GM18520 (cell line): Measurements from ENCODE around the gene ERGIC1.
"Not testable (repeated sequence)": the region's sequence is repeated elsewhere in the genome, so short reads cannot be mapped to it uniquely, and the experiment has no call there.

Experiments
- ATAC-seq: cut with Tn5 transposase; IDR thresholded peaks from one replicate; pipeline ENCODE4 v1.9.1; 2021; ENCODE audit not compliant: unreplicated experiment

ERGIC1 gene

GRCh38 chr5:172846249-172846648 is 12.2 kb downstream of the ERGIC1 start:
- ATAC-seq = no peak

- no peak for ATAC-seq
Observed at GRCh38 chr5:172846677-172847076, 12.6 kb downstream of the ERGIC1 start.

DNA sequence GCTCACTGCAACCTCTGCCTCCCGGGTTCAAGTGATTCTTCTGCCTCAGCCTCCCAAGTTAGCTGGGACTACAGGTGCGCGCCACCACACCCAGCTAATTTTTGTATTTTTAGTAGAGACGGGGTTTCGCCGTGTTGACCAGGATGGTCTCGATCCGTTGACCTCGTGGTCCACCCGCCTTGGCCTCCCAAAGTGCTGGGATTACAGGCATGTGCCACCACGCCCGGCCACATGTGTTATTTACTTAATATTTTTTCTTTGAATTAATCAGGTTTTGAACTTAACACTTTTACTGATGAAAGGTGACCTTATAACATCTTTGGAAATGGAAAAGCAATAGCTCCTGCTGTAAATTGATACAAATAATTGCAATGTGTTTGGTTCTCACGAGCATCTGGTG is 13.5 kb downstream of the ERGIC1 start:
- ATAC-seq = not testable (repeated sequence)

DNA sequence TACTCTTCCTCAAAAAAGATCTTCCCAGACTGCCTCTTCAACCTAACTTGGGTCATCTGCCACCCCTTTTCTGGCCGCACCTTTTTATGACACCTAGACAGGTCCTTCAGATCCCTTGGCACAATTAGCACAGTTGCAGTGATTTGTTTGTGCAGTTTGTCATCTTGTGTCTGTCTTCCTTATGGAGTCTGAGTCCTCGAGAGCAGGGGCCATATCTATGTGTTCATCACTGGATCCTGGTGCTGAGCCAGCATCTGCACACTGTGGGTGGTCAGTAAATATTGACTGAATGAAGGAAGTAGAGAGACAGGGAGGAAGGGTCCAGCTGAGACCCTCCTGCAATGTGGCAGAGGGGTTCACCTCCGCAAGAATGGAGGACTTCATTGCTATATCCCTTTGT is 14.4 kb downstream of the ERGIC1 start:
- ATAC-seq = no peak

DNA sequence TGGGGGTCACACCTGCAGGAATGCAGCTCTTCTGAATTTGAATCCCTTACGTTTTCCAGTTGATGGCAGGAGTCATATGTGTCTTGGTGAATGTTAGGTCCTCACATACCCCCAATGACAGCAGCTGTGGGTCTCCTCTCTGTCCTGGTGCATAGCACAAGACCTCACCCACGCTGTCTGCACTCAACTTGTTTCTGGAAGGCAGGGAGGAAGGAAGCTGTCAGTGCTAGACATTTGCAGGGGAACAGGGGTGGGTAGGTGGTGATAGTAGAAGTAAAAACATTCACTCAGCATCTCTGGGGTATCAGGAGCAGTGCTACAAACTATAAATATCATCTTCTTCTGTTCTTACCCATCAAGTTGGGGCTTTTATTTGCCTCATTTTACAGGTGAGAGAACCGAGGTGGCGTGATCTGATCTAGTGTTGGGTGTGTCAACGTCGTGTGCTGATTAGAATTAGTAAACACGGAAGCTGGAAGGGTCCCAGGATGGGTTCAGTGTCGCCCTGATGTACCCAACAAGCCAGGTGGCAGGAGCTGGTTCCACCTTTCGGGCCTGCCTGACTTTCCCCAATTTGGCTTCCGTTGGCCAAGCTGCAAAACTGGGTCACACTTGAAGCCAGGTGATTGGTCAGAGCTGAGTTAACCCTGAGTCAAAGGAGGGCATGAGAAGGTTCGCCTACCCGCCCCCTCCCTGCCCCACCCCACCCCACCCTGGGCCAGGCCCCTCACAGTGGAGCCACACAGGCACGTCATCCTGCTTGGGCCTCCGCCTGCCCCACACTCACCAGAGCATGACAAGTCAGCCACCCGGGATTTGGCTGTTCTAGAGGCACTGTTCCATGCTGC is 15.8 kb downstream of the ERGIC1 start:
- ATAC-seq = peak; percentile 43

- ATAC-seq = peak; percentile 6
Observed at GRCh38 chr5:172850454-172850797, 16.4 kb downstream of the ERGIC1 start.

- ATAC-seq = not testable (repeated sequence)
Observed at GRCh38 chr5:172851254-172851653, 17.2 kb downstream of the ERGIC1 start.

DNA sequence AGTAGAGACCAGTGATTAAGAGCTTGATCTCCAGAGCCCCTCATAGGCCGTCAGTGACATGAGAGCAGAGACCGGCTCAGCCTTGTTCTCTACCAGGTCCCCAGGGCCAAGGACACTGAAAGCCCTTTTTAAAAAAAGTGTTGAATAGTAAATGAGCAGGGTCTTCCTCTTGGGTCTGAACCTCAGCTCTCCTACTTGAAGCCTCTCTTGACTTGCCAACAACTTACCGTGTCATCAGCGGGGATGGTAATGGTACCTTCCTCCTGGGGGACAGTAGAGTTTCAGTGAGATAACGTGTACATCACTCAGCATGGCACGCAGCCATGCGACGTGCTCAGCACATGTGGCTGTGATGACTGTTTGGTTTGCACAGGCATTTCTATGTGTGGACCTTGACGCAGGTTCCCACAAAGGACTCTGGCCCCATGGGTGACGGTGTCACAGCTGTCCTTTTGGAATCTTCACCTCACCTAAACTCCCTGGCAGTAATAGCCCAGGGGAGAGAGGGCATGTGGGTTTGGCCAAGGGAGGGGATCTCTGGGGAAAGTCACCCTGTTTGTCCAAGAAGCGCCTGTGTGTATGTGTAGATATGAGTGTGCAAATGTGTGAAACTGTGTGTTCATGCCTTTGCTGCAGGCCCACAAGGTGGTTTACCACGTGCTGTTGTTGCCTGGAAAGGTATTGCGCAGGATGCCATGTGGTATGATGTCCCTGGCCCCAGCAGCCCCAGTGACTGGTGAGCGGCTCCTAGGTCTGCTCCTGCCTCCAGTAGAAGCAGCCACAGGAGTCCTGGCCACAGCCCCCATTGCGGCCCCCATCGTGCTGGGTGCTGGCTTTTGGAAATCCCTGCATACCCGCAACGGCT is 18.7 kb downstream of the ERGIC1 start:
- ATAC-seq = no peak

DNA sequence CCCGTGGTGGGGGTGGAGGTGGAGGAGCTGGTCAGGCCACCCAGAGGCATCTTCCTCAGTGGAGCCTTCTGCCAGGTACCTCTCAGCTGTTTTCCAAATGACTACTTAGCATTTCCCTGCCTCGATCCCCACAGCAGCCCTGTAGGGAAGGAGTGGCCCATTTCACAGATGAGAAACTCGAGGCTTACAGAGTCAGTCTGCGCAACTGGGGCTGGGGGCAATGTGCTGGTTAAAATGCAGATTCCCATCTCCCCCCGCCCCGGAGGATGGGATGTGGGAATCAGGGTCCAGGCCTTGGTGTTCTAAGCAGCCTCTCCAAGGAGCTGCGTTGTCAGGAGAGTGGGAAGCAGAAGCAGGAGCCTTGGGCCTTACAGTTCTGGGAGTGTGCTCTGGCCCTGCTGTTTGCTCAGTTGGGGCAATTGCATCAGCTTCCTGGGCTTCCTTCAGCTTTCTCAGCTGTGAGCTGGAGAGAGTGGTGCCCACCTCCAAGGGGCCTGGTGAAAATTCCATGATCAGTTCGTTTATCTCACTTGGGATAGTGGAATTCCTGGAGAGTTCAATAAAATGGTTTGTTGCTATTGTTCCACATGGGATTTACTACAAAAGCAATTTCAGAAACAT is 19.4 kb downstream of the ERGIC1 start:
- ATAC-seq = no peak

GRCh38 chr5:172854451-172854871 is 20.4 kb downstream of the ERGIC1 start:
- ATAC-seq = no peak

- ATAC-seq = no peak
Observed at GRCh38 chr5:172854971-172855370, 20.9 kb downstream of the ERGIC1 start.

DNA sequence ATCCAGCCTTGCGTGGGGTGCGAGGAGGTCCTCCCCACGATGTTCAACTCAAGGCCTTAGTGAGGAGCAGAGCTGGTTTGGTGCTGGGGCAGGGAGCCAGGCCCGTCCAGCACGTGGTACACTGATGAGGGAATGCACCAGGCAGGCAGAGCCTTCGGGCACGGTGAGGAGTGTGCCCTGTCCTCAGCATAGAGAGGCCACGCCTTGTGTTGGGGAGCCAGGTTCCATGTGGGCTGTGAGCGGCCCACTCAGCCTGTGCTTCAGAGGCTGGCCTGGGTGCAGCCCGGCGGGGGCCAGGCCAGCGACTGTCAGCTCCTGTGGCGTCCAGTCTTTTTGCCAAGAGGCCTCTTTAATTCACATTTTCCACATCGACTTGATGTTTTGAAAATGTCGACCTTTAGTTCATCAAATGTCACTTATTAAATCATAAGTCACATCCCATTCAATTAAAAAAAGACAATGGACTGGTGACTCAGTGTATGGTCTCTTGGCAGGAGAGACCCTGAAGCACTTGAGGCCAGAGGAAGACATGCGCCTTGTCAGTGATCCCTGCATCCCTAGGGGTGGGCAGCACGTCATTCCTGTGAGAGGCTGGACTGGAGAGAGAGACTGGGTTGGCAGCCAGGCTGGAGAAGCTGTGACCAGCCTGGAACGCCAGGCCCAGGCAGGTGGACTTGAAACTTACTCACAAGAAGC is 21.7 kb downstream of the ERGIC1 start:
- ATAC-seq = no peak

- no peak for ATAC-seq
Observed at GRCh38 chr5:172856336-172856735, 22.3 kb downstream of the ERGIC1 start.

DNA sequence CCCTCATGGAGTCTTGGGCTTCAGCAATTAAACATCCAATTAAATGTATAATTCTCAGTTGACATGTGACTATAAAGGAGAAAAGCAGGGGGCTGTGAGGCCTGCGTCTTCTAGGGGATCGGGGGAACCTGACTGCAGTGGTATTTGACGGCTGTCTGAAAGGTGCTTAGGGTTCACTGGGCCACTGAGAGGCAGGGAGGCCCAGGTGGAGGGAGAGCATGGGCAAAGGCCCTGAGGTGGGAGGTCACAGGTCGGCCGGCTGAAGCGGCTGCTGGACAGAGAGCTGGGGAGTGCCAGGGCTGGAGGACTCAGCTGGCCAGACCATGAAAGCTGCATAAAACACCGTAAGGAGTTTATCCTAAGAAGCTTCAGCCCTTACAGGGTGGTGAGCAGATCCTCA is 23.9 kb downstream of the ERGIC1 start:
- ATAC-seq = no peak

- ATAC-seq = no peak
Observed at GRCh38 chr5:172858511-172858989, 24.5 kb downstream of the ERGIC1 start.

DNA sequence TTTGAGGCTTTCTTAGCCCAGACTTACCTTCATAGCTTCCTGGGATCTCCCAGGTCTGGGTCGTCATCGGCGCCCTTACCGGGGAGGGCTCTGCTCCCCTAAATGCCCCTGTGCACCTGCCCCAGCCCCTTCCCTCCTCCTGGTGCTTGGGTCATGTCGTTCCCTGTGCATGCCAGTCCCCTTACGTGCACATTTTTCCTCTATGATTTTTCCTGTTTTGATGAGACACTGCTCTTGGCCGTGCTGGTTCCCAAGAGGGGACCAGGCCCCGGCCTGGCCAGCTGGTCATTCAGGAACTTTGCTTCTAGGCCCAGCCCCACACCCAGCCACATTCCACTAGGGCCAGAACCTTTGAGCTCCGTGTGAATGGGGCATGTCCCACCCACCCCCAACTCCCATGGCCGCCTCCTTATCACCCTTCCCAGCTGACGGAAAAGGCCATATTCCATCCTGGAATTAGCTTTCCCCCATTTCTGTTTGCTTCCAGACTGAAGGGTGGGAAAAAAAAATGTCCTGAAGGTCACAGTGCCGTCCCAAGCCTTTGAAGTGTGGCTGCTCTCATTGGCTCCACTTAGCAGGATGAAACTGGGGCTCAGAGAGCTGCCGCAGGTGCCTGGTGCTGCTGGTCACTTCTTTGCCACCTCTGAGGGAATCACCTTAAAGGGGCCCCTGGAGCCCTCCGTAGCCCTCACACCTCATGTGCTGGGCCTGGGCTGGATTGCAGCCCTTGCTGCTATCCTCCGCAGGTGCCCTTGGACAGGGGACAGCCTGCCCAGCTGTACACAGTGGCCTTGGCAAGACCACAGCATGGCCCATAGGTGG is 25.1 kb downstream of the ERGIC1 start:
- no peak for ATAC-seq

DNA sequence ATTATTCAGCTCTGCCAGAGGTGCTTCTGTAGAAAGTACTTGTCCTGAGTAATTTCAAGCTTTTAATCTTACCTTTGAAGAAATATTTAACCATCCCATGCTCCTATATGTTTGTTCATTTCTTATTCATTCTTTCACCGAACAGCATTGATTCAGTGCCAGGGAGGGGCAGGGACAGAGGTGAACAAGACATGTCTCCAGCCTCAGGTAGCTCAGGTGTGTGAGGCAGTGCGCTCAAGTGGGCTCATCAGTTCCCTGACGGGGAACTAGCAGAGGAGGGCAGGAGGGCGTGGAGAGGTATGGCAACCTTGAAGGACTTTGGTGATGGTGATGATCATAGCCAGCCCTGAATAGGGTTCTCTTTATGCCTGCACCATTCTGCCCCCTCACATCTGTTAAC is 25.9 kb downstream of the ERGIC1 start:
- no peak for ATAC-seq

GRCh38 chr5:172860520-172861443 is 26.7 kb downstream of the ERGIC1 start:
- no peak for ATAC-seq

DNA sequence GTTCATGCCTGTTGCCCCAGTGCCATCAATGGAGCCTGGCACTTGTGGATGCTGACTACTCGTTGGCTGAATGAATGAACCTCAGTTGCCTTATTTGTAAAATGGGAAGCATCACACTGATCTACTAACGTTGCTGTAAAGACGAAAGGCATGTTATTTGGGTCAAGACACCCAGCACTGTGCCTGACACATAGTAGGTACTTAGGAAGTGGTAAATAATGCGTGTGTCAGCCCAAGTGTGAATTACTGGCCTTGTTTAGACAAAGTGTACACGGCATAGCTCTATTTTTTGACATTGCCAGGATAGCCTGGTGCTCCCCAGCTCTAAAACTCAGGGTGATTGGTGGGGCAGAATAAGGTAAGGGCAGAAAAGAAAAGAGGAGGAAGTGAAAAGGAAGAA is 27.4 kb downstream of the ERGIC1 start:
- no peak for ATAC-seq
